H9 (cell line): ENCODE measurements around the gene RFX4. TPM values are rescaled to one million over a fixed set of nuclear protein-coding genes. Genes with fewer than 3 reads are reported as not detected.

ENCODE experiments used
- DNase-seq: peaks from one replicate; pipeline ENCODE4 v3.0.0-alpha.2; 2017
- H2AFZ ChIP-seq: one replicate; pipeline ENCODE4 v1.6.1; 2013; ENCODE audit warnings: mild to moderate bottlenecking, low read length, control low read depth, moderate library complexity
- H2AK5ac ChIP-seq: 2 replicates; pipeline ENCODE4 v1.6.1; 2013; ENCODE audit warnings: low read length, control low read depth, mixed read lengths; ENCODE audit not compliant: insufficient read length
- H2BK120ac ChIP-seq: one replicate; pipeline ENCODE4 v1.6.1; 2013; ENCODE audit warnings: low read depth, mild to moderate bottlenecking, low read length, control low read depth, inconsistent platforms; ENCODE audit not compliant: poor library complexity, severe bottlenecking
- H2BK12ac ChIP-seq: 2 replicates; pipeline ENCODE4 v1.6.1; 2013; ENCODE audit warnings: low read length, control low read depth, mixed read lengths, low read depth; ENCODE audit not compliant: insufficient read length
- H2BK15ac ChIP-seq: 2 replicates; pipeline ENCODE4 v1.6.1; 2013; ENCODE audit warnings: low read depth, low read length, control low read depth
- H2BK20ac ChIP-seq: one replicate; pipeline ENCODE4 v1.6.1; 2013; ENCODE audit warnings: low read depth, mild to moderate bottlenecking, low read length, control low read depth, inconsistent platforms; ENCODE audit not compliant: poor library complexity, severe bottlenecking
- H2BK5ac ChIP-seq: 2 replicates; pipeline ENCODE4 v1.6.1; 2013; ENCODE audit warnings: low read length, control low read depth, mixed read lengths; ENCODE audit not compliant: insufficient read length
- H3K14ac ChIP-seq: 2 replicates; pipeline ENCODE4 v1.6.1; 2013; ENCODE audit warnings: low read length, control low read depth; ENCODE audit not compliant: insufficient read depth
- H3K18ac ChIP-seq: 2 replicates; pipeline ENCODE4 v1.6.1; 2013; ENCODE audit warnings: low read depth, mild to moderate bottlenecking, mixed read lengths, low read length, control low read depth; ENCODE audit not compliant: insufficient read length
- H3K23ac ChIP-seq: 2 replicates; pipeline ENCODE4 v1.6.1; 2013; ENCODE audit warnings: low read length, control low read depth, mixed read lengths, low read depth; ENCODE audit not compliant: insufficient read length
- H3K23me2 ChIP-seq: 2 replicates; pipeline ENCODE4 v1.6.1; 2013; ENCODE audit warnings: low read depth, mild to moderate bottlenecking, mixed read lengths, low read length, control low read depth; ENCODE audit not compliant: insufficient read length, poor library complexity, severe bottlenecking
- H3K27ac ChIP-seq: 2 replicates; pipeline ENCODE4 v1.5.1; 2013; ENCODE audit warnings: low read length, control low read depth, mixed read lengths, low read depth; ENCODE audit not compliant: insufficient read length
- H3K27me3 ChIP-seq: 2 replicates; pipeline ENCODE4 v1.6.1; 2013; ENCODE audit warnings: low read length, control low read depth, inconsistent platforms; ENCODE audit not compliant: insufficient read depth
- H3K4ac ChIP-seq: 2 replicates; pipeline ENCODE4 v1.6.1; 2013; ENCODE audit warnings: low read depth, mild to moderate bottlenecking, control low read depth, inconsistent platforms, low read length, moderate library complexity
- H3K4me1 ChIP-seq: 2 replicates; pipeline ENCODE4 v1.6.1; 2013; ENCODE audit warnings: low read length, control low read depth, inconsistent platforms; ENCODE audit not compliant: insufficient read depth
- H3K4me2 ChIP-seq: 2 replicates; pipeline ENCODE4 v1.6.1; 2013; ENCODE audit warnings: low read length, control low read depth, mixed read lengths; ENCODE audit not compliant: insufficient read length, insufficient read depth
- H3K56ac ChIP-seq: 2 replicates; pipeline ENCODE4 v1.6.1; 2013; ENCODE audit warnings: low read depth, mild to moderate bottlenecking, mixed read lengths, low read length, control low read depth; ENCODE audit not compliant: insufficient read length
- H3K79me1 ChIP-seq: 2 replicates; pipeline ENCODE4 v1.6.1; 2013; ENCODE audit warnings: low read depth, mild to moderate bottlenecking, moderate library complexity, low read length, control low read depth, inconsistent platforms; ENCODE audit not compliant: insufficient read depth, poor library complexity, severe bottlenecking
- H3K79me2 ChIP-seq: 2 replicates; pipeline ENCODE4 v1.6.1; 2013; ENCODE audit warnings: low read length, control low read depth, inconsistent platforms; ENCODE audit not compliant: insufficient read depth
- H3K9ac ChIP-seq: 2 replicates; pipeline ENCODE4 v1.6.1; 2013; ENCODE audit warnings: low read length, control low read depth, mixed read lengths; ENCODE audit not compliant: insufficient read length; ENCODE audit errors: extremely low read depth
- H3K9me3 ChIP-seq: one replicate; pipeline ENCODE4 v1.6.1; 2013; ENCODE audit warnings: low read depth, low read length, inconsistent platforms; ENCODE audit not compliant: control insufficient read depth
- H3T11ph ChIP-seq: one replicate; pipeline ENCODE4 v1.6.1; 2013; ENCODE audit warnings: mild to moderate bottlenecking, low read length, control low read depth, inconsistent platforms
- H4K20me1 ChIP-seq: one replicate; pipeline ENCODE4 v1.6.1; 2013; ENCODE audit not compliant: control insufficient read depth, insufficient read length, insufficient read depth
- H4K5ac ChIP-seq: 2 replicates; pipeline ENCODE4 v1.6.1; 2013; ENCODE audit warnings: low read depth, mild to moderate bottlenecking, mixed read lengths, low read length, control low read depth; ENCODE audit not compliant: insufficient read length
- H4K8ac ChIP-seq: replicated peaks from 2 replicates; pipeline ENCODE4 v1.6.1; 2013; ENCODE audit warnings: low read length, control low read depth, mixed read lengths, low read depth; ENCODE audit not compliant: insufficient read length
- H4K91ac ChIP-seq: 2 replicates; pipeline ENCODE4 v1.6.1; 2013; ENCODE audit warnings: low read depth, mild to moderate bottlenecking, moderate library complexity, mixed read lengths, low read length, control low read depth; ENCODE audit not compliant: insufficient read length
- H3K27ac Mint-ChIP-seq, 3 experiments: 2 replicates in 2 of 3; 3 replicates in 1 of 3; pipeline ENCODE4 v1.8.0; 2020 to 2021; ENCODE audit warnings: mixed read lengths in 3 of 3, mild to moderate bottlenecking in 1 of 3, moderate library complexity in 1 of 3
- H3K27me3 Mint-ChIP-seq: 2 replicates; pipeline ENCODE4 v1.8.0; 2021; ENCODE audit warnings: low read depth, mild to moderate bottlenecking, moderate library complexity, mixed read lengths
- H3K36me3 Mint-ChIP-seq, 3 experiments: 2 replicates in 2 of 3; 3 replicates in 1 of 3; pipeline ENCODE4 v1.8.0; 2020 to 2021; ENCODE audit warnings: low read depth in 3 of 3, mixed read lengths in 3 of 3; ENCODE audit not compliant: insufficient read depth in 1 of 3
- H3K4me1 Mint-ChIP-seq, 2 experiments: 2 replicates each; pipeline ENCODE4 v1.8.0; 2020; ENCODE audit warnings: mixed read lengths in 2 of 2
- H3K4me3 Mint-ChIP-seq, 2 experiments: 2 replicates in 1 of 2; 3 replicates in 1 of 2; pipeline ENCODE4 v1.8.0; 2020 to 2021; ENCODE audit warnings: mild to moderate bottlenecking in 2 of 2, mixed read lengths in 2 of 2, moderate library complexity in 1 of 2
- H3K9me3 Mint-ChIP-seq, 2 experiments: 2 replicates in 1 of 2; 3 replicates in 1 of 2; pipeline ENCODE4 v1.8.0; 2020; ENCODE audit warnings: mild to moderate bottlenecking in 2 of 2, mixed read lengths in 2 of 2, moderate library complexity in 1 of 2
- CTCF ChIP-seq: fragments of 200-600 bp; sonication (generic); conservative IDR thresholded peaks from 3 replicates; pipeline ENCODE4 v1.8.0; 2021; ENCODE audit warnings: antibody characterized with exemption, mild to moderate bottlenecking
- WGBS: extraction: QIAGEN DNeasy Blood & Tissue Kit; methylation state at CpG from one replicate; pipeline ENCODE4 v1.1.7; 2013; ENCODE audit warnings: missing lambda C conversion rate, low lambda C conversion rate, mixed read lengths; ENCODE audit not compliant: insufficient read length; ENCODE audit errors: extremely low coverage; 5-methylcytosine and 5-hydroxymethylcytosine counted together
- total RNA-seq: library from RNA; stranded (reverse); gene quantifications from 2 replicates; pipeline ENCODE4 v1.2.1, GENCODE V29; 2021

The RFX4 gene
- total RNA-seq, 1 experiment from 2014 or later: 0.57 TPM

DNA sequence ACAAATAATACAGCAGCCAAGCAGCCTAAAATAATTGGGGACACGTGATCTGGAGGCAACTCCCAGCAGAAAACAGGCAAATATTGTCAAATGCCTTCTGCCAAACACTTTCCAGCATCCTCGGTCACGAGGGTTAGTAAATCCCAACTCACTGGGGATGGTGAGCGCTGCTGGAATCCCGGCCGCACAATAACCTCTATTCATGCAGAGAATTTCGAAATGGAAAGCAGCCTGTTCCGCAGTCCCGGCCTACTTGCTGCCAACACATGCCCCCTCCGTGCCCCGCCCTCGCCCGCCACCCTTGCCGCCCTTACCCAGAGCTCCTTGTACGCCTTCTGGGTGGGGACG is 62.2 kb downstream of the RFX4 start:
- peaks cover 4% of the 10 kb centered on the region; the same call in 1 of the 2 replicates for H3K4me1 ChIP-seq
- no peak overlapping the region for H2BK12ac ChIP-seq
- no peaks in the 10 kb centered on the region for H3K27me3 ChIP-seq
- Mint-ChIP-seq H3K27ac (no peak overlapping the region), H3K4me3 (no peak overlapping the region), H3K36me3 (no peaks in the 10 kb centered on the region), H3K4me1 (peaks cover 9 to 22% of the 10 kb centered on the region in 2 experiments), H3K27me3 (peaks cover 8% of the 10 kb centered on the region), H3K9me3 (no peaks in the 10 kb centered on the region; a peak in 2 of 5 replicates)
- H2AK5ac ChIP-seq: no peak overlapping the region
- no peak overlapping the region for H3K18ac ChIP-seq
- H3K23ac ChIP-seq: no peak overlapping the region
- H2BK120ac ChIP-seq: no peak overlapping the region
- no peak overlapping the region for H4K5ac ChIP-seq
- no peak overlapping the region for H3K14ac ChIP-seq
- no peaks in the 10 kb centered on the region for H4K20me1 ChIP-seq
- no peaks in the 10 kb centered on the region for H3K79me2 ChIP-seq
- no peak overlapping the region for H3K56ac ChIP-seq
- no peak for DNase-seq
- H2BK15ac ChIP-seq: no peak overlapping the region
- WGBS: no CpG with 5 or more reads among the region's 16 CpGs
- no peak overlapping the region for H3K9ac ChIP-seq
- no peak overlapping the region for H4K91ac ChIP-seq
- H2BK5ac ChIP-seq: no peak overlapping the region
- H3K23me2 ChIP-seq: no peaks in the 10 kb centered on the region
- H3K9me3 ChIP-seq: no peaks in the 10 kb centered on the region
- H3K4ac ChIP-seq: no peak overlapping the region
- no peak overlapping the region for H3K4me2 ChIP-seq
- no peak overlapping the region for H4K8ac ChIP-seq
- no peak overlapping the region for H3K27ac ChIP-seq
- H3T11ph ChIP-seq: no peak overlapping the region
- H3K79me1 ChIP-seq: no peaks in the 10 kb centered on the region
- no peak overlapping the region for H2AFZ ChIP-seq
- no peak overlapping the region for H2BK20ac ChIP-seq
- no peak for TF ChIP-seq CTCF
